RWPE2 (cell line): Measurements from ENCODE around the gene ADAMTS17.
"Not testable (repeated sequence)": the region's sequence is repeated elsewhere in the genome, so short reads cannot be mapped to it uniquely, and the experiment has no call there.

Experiments used
- ATAC-seq: fragments of 200-7000 bp; cut with Tn5 transposase; 3 replicates; pipeline ENCODE4 v1.9.1; 2021; ENCODE audit warnings: low read depth
- DNase-seq: peaks from one replicate; pipeline ENCODE4 v3.0.0-alpha.2; 2020; ENCODE audit warnings: low spot score
- H3K27ac ChIP-seq: fragments of 450-650 bp; 2 replicates; pipeline ENCODE4 v1.5.1; 2017; ENCODE audit warnings: mild to moderate bottlenecking; ENCODE audit not compliant: poor library complexity, severe bottlenecking
- H3K27me3 ChIP-seq: fragments of 250-450 bp; sonication (Bioruptor Pico); 2 replicates; pipeline ENCODE4 v1.5.1; 2021; ENCODE audit warnings: mild to moderate bottlenecking, moderate library complexity; ENCODE audit not compliant: insufficient read depth, poor library complexity, severe bottlenecking
- H3K36me3 ChIP-seq: fragments of 250-450 bp; sonication (Bioruptor Pico); 2 replicates; pipeline ENCODE4 v1.5.1; 2020; ENCODE audit warnings: low read depth, mild to moderate bottlenecking, moderate library complexity
- H3K4me1 ChIP-seq: fragments of 250-450 bp; sonication (Bioruptor Pico); 2 replicates; pipeline ENCODE4 v1.5.1; 2021; ENCODE audit warnings: mild to moderate bottlenecking, moderate library complexity; ENCODE audit not compliant: insufficient read depth, poor library complexity, severe bottlenecking
- H3K4me3 ChIP-seq: fragments of 250-450 bp; sonication (Bioruptor Pico); 2 replicates; pipeline ENCODE4 v1.5.1; 2021; ENCODE audit warnings: mild to moderate bottlenecking, moderate library complexity; ENCODE audit not compliant: severe bottlenecking
- H3K9me3 ChIP-seq: fragments of 250-450 bp; sonication (Bioruptor Pico); 2 replicates; pipeline ENCODE4 v1.5.1; 2021; ENCODE audit warnings: mild to moderate bottlenecking, moderate library complexity; ENCODE audit not compliant: severe bottlenecking
- TF ChIP-seq, protein P1 (sequence below): fragments of 450-650 bp; IDR thresholded peaks from one replicate; pipeline ENCODE4 v1.5.1; 2017; ENCODE audit warnings: mild to moderate bottlenecking, moderate library complexity; ENCODE audit not compliant: poor library complexity, severe bottlenecking

The ADAMTS17 gene

DNA sequence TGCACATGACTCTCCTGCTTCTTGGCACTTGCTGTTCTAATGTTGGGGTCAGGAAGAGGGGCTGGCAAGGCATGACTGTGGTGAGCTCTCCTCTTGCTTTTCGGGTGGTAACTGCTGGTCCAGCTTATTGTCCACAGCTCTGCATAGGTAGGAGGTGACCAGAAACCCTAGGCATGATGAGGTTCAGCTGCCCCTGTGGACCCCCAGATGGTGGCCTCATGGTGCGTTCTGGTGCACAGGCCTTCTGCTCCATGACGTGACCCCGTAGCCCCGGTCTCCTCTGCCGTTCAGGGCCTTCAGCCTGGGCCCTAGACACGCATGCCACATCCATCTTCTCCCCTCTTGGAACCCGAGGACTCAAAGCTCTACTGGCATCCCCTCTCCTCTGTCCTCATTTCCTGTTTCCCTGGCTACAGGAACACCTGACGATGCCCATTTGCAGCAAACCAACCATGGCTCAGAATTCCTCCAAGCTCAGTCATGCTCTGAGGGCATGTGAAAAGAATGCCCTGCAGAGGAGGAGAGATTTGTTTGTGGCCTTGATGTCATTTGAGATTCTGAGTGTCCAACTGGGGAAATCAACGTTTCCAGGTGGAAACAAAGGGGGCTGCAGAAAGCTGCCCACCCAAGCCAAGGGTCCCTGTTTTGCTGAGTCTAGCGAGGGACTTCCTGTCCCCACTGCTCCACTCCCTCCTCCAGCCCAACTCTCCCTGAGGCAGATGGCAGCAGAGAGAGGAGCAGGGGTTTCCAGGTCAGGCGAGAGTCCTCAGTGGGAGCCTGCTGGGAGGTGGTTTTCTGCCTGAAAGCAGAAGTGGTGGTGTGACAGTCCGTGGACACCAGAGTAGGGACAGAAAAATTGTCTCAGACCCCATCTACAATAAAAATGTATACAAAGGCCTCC is 409.8 kb downstream of the ADAMTS17 start:
- Histone ChIP-seq H3K27me3 (no peaks in the 10 kb centered on the region), H3K9me3 (no peaks in the 10 kb centered on the region), H3K4me3 (no peak overlapping the region), H3K4me1 (peaks cover 8% of the 10 kb centered on the region), H3K36me3 (no peaks in the 10 kb centered on the region), H3K27ac (no peak overlapping the region)
- ATAC-seq (peak; percentile 43), DNase-seq (no peak)
- TF ChIP-seq, protein P1, sequence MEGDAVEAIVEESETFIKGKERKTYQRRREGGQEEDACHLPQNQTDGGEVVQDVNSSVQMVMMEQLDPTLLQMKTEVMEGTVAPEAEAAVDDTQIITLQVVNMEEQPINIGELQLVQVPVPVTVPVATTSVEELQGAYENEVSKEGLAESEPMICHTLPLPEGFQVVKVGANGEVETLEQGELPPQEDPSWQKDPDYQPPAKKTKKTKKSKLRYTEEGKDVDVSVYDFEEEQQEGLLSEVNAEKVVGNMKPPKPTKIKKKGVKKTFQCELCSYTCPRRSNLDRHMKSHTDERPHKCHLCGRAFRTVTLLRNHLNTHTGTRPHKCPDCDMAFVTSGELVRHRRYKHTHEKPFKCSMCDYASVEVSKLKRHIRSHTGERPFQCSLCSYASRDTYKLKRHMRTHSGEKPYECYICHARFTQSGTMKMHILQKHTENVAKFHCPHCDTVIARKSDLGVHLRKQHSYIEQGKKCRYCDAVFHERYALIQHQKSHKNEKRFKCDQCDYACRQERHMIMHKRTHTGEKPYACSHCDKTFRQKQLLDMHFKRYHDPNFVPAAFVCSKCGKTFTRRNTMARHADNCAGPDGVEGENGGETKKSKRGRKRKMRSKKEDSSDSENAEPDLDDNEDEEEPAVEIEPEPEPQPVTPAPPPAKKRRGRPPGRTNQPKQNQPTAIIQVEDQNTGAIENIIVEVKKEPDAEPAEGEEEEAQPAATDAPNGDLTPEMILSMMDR, result no peak

DNA sequence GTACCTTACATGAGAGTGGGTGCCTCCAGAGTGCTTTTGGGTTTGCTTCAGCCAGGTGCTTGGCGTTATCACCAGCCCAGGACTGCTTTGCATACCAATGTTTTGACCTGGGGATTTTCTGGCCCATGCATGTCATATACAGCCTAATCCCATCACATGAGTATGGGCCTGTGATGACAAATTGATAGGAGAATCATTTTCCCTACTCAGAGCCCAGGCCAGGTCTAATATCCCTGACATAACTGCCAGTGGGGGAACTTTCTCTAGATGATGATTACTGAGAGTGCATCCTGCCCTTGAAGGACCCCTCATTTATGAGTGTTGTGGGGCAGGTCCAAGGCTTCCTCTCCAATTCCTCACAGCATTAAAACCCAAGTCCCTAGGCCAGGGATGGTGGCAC is 411.1 kb downstream of the ADAMTS17 start:
- Histone ChIP-seq H3K27me3 (no peaks in the 10 kb centered on the region), H3K4me1 (peaks cover 8% of the 10 kb centered on the region), H3K36me3 (no peaks in the 10 kb centered on the region), H3K27ac (no peak overlapping the region), H3K9me3 (no peaks in the 10 kb centered on the region), H3K4me3 (no peak overlapping the region)
- DNase-seq (no peak), ATAC-seq (no peak)
- TF ChIP-seq, protein P1, result no peak

DNA sequence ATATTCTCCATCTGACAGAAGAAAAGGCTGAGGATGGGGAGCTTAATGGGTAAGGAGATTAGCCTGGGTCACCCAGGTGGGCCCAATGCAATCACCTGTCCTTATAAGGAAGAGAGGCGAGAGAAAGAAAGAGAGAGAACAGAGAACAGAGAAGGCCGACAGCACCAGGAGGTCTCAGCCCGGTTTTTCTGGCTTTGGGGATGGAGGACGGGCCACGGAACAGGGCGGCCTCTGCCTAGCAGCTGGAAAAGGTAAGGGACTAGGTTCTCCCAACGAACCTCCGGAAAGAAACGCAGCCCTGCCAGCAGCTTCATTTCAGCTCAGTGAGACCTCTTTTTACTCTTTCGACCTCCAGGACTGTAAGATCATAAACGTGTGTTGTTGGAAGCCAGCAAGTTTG is 412.5 kb downstream of the ADAMTS17 start:
- TF ChIP-seq, protein P1, result no peak
- Histone ChIP-seq H3K4me1 (peaks cover 8% of the 10 kb centered on the region), H3K27me3 (no peaks in the 10 kb centered on the region), H3K9me3 (no peaks in the 10 kb centered on the region), H3K27ac (peak overlapping the region; percentile 78), H3K36me3 (no peaks in the 10 kb centered on the region), H3K4me3 (no peak overlapping the region)
- no peak for ATAC-seq
- DNase-seq, result no peak

DNA sequence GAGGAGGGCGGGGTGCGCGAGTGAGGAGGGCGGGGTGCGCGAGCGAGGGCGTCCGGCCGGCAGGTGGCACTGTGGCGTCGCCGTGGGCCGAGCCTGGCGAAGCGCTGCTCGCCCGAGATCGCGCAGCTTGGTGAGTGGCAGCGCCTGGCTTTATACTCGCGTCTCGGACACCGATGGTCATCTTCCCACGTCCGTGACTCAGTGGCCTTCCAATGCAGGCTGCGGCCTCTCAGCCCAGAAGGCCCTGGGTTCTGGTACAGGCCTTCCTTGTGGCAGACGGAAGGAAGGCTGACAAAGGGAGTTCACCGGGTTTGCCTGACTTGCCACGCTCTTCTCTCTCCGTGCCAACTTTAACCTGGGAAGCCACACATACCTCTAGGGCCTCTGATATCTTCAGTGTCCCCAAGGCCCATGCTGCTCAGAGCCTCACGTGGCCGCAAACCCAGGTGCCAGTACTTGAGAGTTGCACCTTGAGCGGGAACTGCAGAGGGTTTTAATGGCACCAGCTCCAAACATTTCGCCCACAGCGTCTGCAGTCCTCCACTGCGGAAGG is 413.3 kb downstream of the ADAMTS17 start:
- peak overlapping the region; percentile 78 for H3K27ac ChIP-seq
- H3K4me1 ChIP-seq, result peaks cover 8% of the 10 kb centered on the region
- H3K27me3 ChIP-seq, result peaks cover 5% of the 10 kb centered on the region
- H3K4me3 ChIP-seq, result peak overlapping the region; percentile 33
- TF ChIP-seq, protein P1, result peak; percentile 76
- no peaks in the 10 kb centered on the region for H3K9me3 ChIP-seq
- DNase-seq (no peak), ATAC-seq (peak; percentile 82)
- H3K36me3 ChIP-seq, result no peaks in the 10 kb centered on the region

DNA sequence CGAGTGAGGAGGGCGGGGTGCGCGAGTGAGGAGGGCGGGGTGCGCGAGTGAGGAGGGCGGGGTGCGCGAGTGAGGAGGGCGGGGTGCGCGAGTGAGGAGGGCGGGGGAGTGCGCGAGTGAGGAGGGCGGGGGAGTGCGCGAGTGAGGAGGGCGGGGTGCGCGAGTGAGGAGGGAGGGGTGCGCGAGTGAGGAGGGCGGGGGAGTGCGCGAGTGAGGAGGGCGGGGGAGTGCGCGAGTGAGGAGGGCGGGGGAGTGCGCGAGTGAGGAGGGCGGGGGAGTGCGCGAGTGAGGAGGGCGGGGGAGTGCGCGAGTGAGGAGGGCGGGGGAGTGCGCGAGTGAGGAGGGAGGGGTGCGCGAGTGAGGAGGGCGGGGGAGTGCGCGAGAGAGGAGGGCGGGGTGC is 415.2 kb downstream of the ADAMTS17 start:
- not testable (repeated sequence) for DNase-seq, H3K4me3 ChIP-seq, H3K9me3 ChIP-seq, H3K4me1 ChIP-seq, H3K36me3 ChIP-seq, ATAC-seq, H3K27me3 ChIP-seq, H3K27ac ChIP-seq
